ENCODE measurements around the gene DNAI4.
"Not testable (repeated sequence)": the region's sequence is repeated elsewhere in the genome, so short reads cannot be mapped to it uniquely, and the experiment has no call there.

The DNAI4 gene

GRCh38 chr1:66834926-66835325, 89.7 kb downstream of the DNAI4 start:
- DNase-seq (ENCODE audit: low read depth): no peak
- TF ChIP-seq CTCF (IDR thresholded peaks at IDR 0.05; ENCODE audit: low read depth, low read length, missing control alignments): no peak
- H3K4me3 ChIP-seq (ENCODE audit: low read depth, low read length): no peak overlapping the region

- no peak for TF ChIP-seq CTCF (IDR thresholded peaks at IDR 0.05; ENCODE audit: low read depth, low read length, missing control alignments)
- no peak overlapping the region for H3K4me3 ChIP-seq (ENCODE audit: low read depth, low read length)
Measured at GRCh38 chr1:66833112-66833511, 91.5 kb downstream of the DNAI4 start.

GRCh38 chr1:66831529-66832239, 93.0 kb downstream of the DNAI4 start:
- TF ChIP-seq CTCF (IDR thresholded peaks at IDR 0.05; ENCODE audit: low read depth, low read length, missing control alignments): no peak
- no peak for DNase-seq (ENCODE audit: low read depth)

More at GRCh38 chr1:66833112-66833511, 91.5 kb downstream of the DNAI4 start:
- no peak for DNase-seq (ENCODE audit: low read depth)

GRCh38 chr1:66824771-66825170, 99.9 kb downstream of the DNAI4 start:
- H3K4me3 ChIP-seq (ENCODE audit: low read depth, low read length): no peak overlapping the region
- DNase-seq (ENCODE audit: low read depth): no peak

More at GRCh38 chr1:66831529-66832239, 93.0 kb downstream of the DNAI4 start:
- no peak overlapping the region for H3K4me3 ChIP-seq (ENCODE audit: low read depth, low read length)

GRCh38 chr1:66809736-66810326, 114.8 kb downstream of the DNAI4 start:
- H3K4me3 ChIP-seq (ENCODE audit: low read depth, low read length): no peak overlapping the region
- no peak for DNase-seq (ENCODE audit: low read depth)
- TF ChIP-seq CTCF (IDR thresholded peaks at IDR 0.05; ENCODE audit: low read depth, low read length, missing control alignments): no peak

More at GRCh38 chr1:66824771-66825170, 99.9 kb downstream of the DNAI4 start:
- no peak for TF ChIP-seq CTCF (IDR thresholded peaks at IDR 0.05; ENCODE audit: low read depth, low read length, missing control alignments)

GRCh38 chr1:66809245-66809644, 115.4 kb downstream of the DNAI4 start:
- H3K4me3 ChIP-seq (ENCODE audit: low read depth, low read length): no peak overlapping the region
- DNase-seq (ENCODE audit: low read depth): no peak
- no peak for TF ChIP-seq CTCF (IDR thresholded peaks at IDR 0.05; ENCODE audit: low read depth, low read length, missing control alignments)

GRCh38 chr1:66795839-66796238, 128.8 kb downstream of the DNAI4 start:
- not testable (repeated sequence) for DNase-seq (ENCODE audit: low read depth); H3K4me3 ChIP-seq (ENCODE audit: low read depth, low read length)

Data from GM12864 (cell line).